HG03135 (cell line): ENCODE measurements around the gene NMU.
"Not testable (repeated sequence)": the region's sequence is repeated elsewhere in the genome, so short reads cannot be mapped to it uniquely, and the experiment has no call there.

Experiments
- ATAC-seq: cut with Tn5 transposase; IDR thresholded peaks from one replicate; pipeline ENCODE4 v1.9.1; 2021; ENCODE audit warnings: mild to moderate bottlenecking, moderate library complexity; ENCODE audit not compliant: unreplicated experiment

The NMU gene

GRCh38 chr4:55635741-55636655, at the start of gene NMU:
TSS of gene NMU (minus strand) at chr4:55636298. CDS start at chr4:55636192, 106 bp downstream.
- peak; percentile 72 for ATAC-seq

DNA sequence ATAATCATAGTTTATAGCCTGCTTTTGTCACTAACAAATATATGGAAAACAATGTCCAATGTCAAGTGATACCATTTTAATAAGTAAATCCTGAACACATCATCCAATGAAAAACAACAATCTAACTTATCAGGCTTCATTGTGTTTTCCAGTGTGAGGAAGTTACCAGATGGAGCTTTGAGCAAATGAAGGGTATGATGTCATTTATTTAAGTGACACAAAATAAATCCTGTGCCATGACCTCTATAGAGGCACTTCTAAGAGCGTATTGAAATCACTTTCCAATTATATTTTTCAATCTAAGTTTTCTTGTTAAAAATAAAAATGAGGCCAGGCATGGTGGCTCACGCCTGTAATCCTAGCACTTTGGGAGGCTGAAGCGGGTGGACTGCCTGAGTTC, 48.2 kb upstream of the NMU start:
- ATAC-seq: no peak

DNA sequence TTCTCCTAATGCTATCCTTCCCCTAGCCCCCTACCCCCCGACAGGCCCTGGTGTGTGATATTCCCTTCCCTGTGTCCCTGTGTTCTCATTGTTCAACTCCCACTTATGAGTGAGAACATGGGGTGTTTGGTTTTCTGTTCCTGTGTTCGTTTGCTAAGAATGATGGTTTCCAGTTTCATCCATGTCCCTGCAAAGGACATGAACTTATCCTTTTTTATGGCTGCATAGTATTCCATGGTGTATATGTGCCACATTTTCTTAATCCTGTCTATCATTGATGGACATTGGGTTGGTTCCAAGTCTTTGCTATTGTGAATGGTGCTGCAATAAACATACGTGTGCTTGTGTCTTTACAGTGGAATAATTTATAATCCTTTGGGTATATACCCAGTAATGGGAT, 46.7 kb upstream of the NMU start:
- not testable (repeated sequence) for ATAC-seq

DNA sequence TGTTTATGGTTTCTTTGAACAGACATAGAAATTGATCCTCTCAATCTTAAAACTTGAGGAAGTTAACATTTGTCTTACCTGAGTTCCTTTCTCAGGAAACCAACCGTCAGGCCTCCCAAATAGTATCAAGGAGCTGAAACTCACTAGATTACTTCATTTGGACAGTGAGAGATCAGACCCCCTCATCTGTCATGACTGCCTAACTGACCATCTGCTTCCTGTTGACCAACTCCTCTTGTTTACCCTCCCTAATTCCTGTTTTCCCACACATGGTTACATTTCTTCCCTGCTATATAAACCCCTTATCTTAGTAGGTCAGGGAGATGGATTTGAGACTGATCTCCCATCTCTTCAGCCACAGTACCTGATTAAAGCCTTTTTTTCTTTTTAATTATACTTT, 46.2 kb upstream of the NMU start:
- no peak for ATAC-seq

DNA sequence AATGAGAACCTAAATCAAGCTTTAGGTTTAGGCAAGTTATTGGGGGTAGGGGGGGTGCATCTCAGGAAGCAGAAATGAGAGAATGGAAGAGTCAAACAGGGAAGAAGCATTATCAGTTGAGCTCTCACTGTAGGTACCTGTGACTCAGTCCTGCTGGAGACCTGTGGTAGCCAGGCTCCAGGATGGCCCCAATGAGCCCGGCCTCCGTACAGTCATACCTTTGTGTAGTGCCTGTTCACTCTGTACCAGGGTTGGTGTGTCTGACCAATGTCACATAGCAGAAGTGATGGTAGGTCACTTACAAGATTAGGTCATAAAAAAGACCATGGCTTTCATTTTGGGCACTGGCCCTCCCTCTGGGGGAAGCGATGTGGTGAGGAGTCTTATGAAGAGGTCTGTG, 45.3 kb upstream of the NMU start:
- ATAC-seq: no peak

DNA sequence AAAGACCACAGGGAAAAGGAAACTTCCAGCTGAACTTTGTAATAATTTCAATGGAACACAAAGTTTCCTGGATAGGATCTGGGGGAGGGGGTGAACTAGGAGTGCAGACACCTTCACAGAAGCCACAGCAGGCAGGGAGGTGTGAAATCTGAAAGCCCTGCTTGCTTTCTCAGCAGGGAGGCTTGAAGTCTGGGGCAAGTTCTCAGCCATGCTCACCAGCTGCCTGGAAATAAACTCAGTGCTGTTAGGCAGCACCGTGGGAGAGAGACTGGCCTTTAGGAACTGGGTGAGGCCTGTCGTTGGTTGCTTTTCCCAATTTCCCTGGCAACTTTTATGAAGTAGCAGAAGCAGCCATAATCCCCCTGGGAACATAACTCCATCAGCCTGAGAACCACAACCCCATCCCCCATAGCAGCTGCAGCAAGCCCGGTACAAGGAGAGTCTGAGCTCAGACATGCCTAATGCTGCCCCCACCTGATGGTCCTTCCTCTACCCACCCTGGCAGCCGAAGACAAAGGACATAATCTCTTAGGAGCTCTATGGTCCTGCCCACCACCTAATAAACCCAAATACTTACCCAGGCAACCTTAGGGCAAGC, 39.2 kb upstream of the NMU start:
- ATAC-seq: no peak

- no peak for ATAC-seq
These were observed 37.3 kb upstream of the NMU start for GRCh38 chr4:55673424-55673823.

DNA sequence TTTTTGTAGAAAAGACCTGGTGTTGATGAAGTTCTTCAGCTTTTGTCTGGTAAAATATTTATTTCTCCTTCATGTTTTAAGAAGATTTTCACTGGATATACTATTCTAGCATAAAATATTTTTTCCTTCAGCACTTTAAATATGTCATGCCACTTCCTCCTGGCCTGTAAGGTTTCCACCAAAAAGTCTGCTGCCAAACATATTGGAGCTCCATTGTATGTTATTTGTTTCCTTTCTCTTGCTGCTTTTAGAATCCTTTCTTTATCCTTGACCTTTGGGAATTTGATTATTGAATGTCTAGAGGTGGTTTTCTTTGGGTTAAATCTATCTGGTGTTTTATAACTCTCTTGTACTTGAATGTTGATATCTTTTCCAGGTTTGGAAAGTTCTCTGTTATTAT, 35.6 kb upstream of the NMU start:
- ATAC-seq: no peak

GRCh38 chr4:55670695-55671094, 34.6 kb upstream of the NMU start:
- no peak for ATAC-seq

DNA sequence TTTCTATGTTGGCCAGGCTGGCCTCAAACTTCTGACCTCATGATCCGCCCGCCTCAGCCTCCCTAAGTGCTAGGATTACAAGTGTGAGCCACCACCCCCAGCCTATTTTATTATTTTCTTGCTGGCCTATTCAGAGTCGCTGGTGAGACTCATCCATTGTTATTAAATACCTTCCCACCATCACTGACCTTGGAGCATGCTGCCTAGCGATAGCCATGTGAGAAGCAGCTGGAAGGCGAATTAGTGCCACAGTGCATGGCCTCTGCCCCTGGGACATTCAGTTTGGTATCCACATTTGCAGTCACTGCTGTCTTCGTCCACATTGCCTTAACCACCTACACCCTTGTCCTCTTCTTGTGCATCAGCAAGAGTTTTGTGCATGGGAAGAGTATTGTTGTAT, 32.4 kb upstream of the NMU start:
- no peak for ATAC-seq

DNA sequence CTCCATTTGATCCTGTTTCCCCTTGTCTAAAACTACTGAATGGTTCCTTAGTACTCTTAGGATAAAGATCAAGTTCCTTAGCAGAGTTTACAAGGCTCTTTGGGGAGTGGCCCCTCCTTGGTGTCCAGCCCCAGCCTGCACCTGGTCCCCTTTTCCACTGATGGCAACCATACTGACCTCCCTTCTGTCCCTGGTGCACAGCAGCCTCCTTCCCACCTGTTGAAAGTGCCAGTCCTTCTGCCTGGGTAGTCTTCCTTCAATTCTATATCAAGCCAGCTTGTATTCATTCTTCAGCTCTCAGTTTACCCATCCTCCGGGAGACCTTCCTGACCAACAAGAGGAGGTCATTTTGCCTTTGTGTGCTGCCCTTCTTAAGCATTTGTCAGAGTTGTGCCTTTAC, 30.4 kb upstream of the NMU start:
- ATAC-seq: no peak

DNA sequence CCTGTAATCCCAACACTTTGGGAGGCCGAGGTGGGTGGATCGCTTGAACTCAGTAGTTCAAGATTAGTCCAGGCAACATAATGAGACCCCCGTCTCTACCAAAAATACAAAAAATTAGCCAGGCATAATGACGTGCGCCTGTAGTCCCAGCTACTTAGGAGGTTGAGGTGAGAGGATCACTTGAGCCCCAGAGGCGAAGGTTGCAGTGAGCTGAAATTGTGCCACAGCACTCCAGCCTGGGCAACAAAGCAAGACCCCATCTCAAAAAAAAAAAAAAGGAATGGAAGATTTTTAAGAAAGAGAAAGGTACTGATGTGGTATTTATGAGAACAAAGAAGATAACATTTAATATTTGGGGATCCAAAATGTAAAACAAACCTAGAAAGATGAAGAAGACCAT, 27.0 kb upstream of the NMU start:
- ATAC-seq: no peak

DNA sequence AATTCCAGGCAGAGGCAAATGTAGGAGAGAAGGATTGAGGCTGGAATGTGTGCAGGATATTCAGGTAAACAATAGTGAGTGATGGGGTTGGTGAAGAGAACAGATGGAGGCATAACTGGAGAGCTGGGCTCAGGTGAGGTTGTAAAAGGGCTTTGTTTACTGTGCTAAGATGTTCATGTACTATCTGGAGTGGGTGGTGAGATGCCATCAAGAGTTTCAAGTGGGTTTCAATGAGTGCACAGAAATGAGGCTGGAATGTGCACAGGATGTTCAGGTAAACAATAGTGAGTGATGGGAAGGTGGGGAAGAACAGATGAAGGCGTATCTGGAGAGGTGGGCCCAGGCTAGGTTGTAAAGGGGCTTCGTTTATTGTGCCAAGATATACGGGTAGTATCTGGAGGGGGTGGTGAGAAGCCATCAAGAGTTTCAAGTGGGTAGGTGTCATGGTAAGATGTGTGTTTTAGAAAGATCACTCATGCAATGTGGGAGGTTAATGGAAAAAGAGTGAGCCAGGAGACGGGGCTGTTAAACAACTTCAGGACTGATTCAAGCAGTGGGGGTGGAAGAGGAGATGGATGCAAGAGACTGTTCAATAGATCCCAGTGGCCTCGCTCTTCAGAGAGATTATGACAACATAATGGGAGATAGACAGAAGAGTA, 25.4 kb upstream of the NMU start:
- no peak for ATAC-seq

- no peak for ATAC-seq
These were observed 22.6 kb upstream of the NMU start for GRCh38 chr4:55658657-55659056.

- no peak for ATAC-seq
These were observed 18.0 kb upstream of the NMU start for GRCh38 chr4:55654131-55654530.

- ATAC-seq: no peak
These were observed 14.4 kb upstream of the NMU start for GRCh38 chr4:55650483-55650882.

DNA sequence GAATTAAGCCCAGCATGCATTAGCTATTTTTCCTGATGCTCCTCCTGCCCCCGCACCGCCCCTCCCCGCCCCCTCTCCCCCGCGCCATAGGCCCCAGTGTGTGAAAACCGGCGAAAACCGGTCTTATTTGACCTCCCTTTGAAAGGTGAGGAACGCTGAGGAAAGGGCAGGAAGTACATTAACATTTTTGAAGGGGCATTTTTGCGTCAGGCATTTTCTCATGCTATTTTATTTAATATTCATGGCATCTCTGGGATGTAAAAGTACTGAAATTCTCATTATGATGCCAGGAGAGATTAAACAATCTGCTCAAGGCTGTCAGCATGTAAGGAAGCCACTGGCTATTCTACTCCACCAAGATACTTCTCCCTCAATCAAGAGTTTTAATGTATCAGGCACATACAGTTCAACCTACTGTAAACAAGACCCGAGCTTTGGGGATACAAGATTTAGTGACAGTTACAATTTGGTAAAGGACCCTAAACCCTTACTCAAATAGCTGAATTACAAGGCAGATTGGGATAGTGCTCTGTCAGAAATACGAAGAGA, 1.2 kb upstream of the NMU start:
- no peak for ATAC-seq

- no peak for ATAC-seq
These were observed 530 bp upstream of the NMU start for GRCh38 chr4:55636656-55636999.

- ATAC-seq: no peak
These were observed 816 bp downstream of the NMU start for GRCh38 chr4:55635282-55635681.

GRCh38 chr4:55634417-55635128, 1.5 kb downstream of the NMU start:
- no peak for ATAC-seq

DNA sequence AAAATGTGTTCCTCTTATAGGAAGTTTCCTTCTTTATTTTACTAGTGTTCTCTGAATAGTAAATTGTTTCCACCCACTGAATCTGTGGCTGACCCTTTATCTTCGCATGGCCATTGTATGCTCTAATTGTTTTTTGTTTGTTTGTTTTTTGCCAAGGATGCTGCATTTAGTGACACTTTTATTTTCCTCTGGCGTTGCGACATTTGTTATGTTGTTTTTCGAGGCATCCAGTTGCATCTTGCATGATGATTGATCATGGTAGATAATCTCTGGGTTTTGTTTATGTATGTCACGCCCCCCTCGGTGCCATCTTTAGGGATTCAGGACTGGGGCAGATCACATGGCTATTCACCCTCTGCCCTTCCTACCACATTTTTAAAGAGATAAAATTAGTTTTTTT, 2.2 kb downstream of the NMU start:
- no peak for ATAC-seq
